ENCODE measurements around the gene NBPF3.
"Not testable (repeated sequence)": the region's sequence is repeated elsewhere in the genome, so short reads cannot be mapped to it uniquely, and the experiment has no call there.

The NBPF3 gene

GRCh38 chr1:21495225-21495820 lies 55.4 kb downstream of the NBPF3 start:
- no peak for DNase-seq

GRCh38 chr1:21496063-21496462 lies 56.1 kb downstream of the NBPF3 start:
- DNase-seq = no peak

GRCh38 chr1:21496886-21497285 lies 56.9 kb downstream of the NBPF3 start:
- DNase-seq = no peak

GRCh38 chr1:21497466-21498061 lies 57.6 kb downstream of the NBPF3 start:
- no peak for DNase-seq

- no peak for DNase-seq
These were observed 59.5 kb downstream of the NBPF3 start for GRCh38 chr1:21499283-21499950.

- DNase-seq = no peak
These were observed 63.9 kb downstream of the NBPF3 start for GRCh38 chr1:21503706-21504377.

GRCh38 chr1:21506804-21507203 lies 66.9 kb downstream of the NBPF3 start:
- no peak for DNase-seq

GRCh38 chr1:21507511-21508270 lies 67.8 kb downstream of the NBPF3 start:
- DNase-seq = no peak

- DNase-seq = no peak
These were observed 68.8 kb downstream of the NBPF3 start for GRCh38 chr1:21508580-21509350.

GRCh38 chr1:21509351-21510112 lies 69.6 kb downstream of the NBPF3 start, which contains the start of gene ALPL:
Gene ALPL, plus strand, starts transcription at chr1:21509423. Its CDS starts 44,659 bp downstream, at chr1:21554082.
- DNase-seq = no peak

GRCh38 chr1:21510113-21510493 lies 70.2 kb downstream of the NBPF3 start:
- DNase-seq = no peak

- DNase-seq = no peak
These were observed 71.1 kb downstream of the NBPF3 start for GRCh38 chr1:21510885-21511578.

GRCh38 chr1:21511579-21512522 lies 71.9 kb downstream of the NBPF3 start:
- no peak for DNase-seq

GRCh38 chr1:21514245-21514644 lies 74.3 kb downstream of the NBPF3 start:
- DNase-seq = no peak

GRCh38 chr1:21517161-21517589 lies 77.2 kb downstream of the NBPF3 start:
- no peak for DNase-seq

GRCh38 chr1:21517660-21518480 lies 77.9 kb downstream of the NBPF3 start:
- no peak for DNase-seq

- DNase-seq = no peak
These were observed 79.0 kb downstream of the NBPF3 start for GRCh38 chr1:21518774-21519455.

GRCh38 chr1:21519486-21520070 lies 79.6 kb downstream of the NBPF3 start:
- DNase-seq = not testable (repeated sequence)
